ENCODE data around the gene KAT2B. TPM values are rescaled to one million over a fixed set of nuclear protein-coding genes. Genes with fewer than 3 reads are reported as not detected.

Gene KAT2B
- total and polyA plus RNA-seq, 9 donors: 13.4 to 22.9 (median 17.2) TPM

GRCh38 chr3:20107722-20108121 lies 67.5 kb downstream of the KAT2B start:
- no peaks in the 10 kb centered on the region for H3K27me3 ChIP-seq (ENCODE audit: control insufficient read depth, insufficient read depth, low read length)
- H3K27ac ChIP-seq (ENCODE audit: low read length): no peak overlapping the region
- H3K36me3 ChIP-seq (ENCODE audit: control insufficient read depth, insufficient read depth, low read length): peaks cover 11% of the 10 kb centered on the region
- H3K4me3 ChIP-seq (ENCODE audit: low read length): no peak overlapping the region
- H3K4me1 ChIP-seq (ENCODE audit: control insufficient read depth, insufficient read depth, low read length): no peaks in the 10 kb centered on the region
- no CpG with 5 or more reads among the region's 5 CpGs for WGBS (ENCODE audit: insufficient coverage)
- no peak for DNase-seq
- H3K9me3 ChIP-seq (replicated peaks; ENCODE audit: control insufficient read depth, low read depth, low read length): no peaks in the 10 kb centered on the region

- WGBS (ENCODE audit: insufficient coverage): no CpG with 5 or more reads among the region's 2 CpGs
- Histone ChIP-seq H3K9me3 (replicated peaks; ENCODE audit: control insufficient read depth, low read depth, low read length) (no peaks in the 10 kb centered on the region), H3K27me3 (ENCODE audit: control insufficient read depth, insufficient read depth, low read length) (no peaks in the 10 kb centered on the region), H3K4me3 (ENCODE audit: low read length) (no peak overlapping the region), H3K27ac (ENCODE audit: low read length) (no peak overlapping the region), H3K36me3 (ENCODE audit: control insufficient read depth, insufficient read depth, low read length) (peaks cover 13% of the 10 kb centered on the region), H3K4me1 (ENCODE audit: control insufficient read depth, insufficient read depth, low read length) (no peaks in the 10 kb centered on the region)
- no peak for DNase-seq
These were observed 68.6 kb downstream of the KAT2B start for GRCh38 chr3:20108869-20109268.

GRCh38 chr3:20110826-20111225 lies 70.6 kb downstream of the KAT2B start:
- H3K4me1 ChIP-seq (ENCODE audit: control insufficient read depth, insufficient read depth, low read length): no peaks in the 10 kb centered on the region
- no peaks in the 10 kb centered on the region for H3K9me3 ChIP-seq (replicated peaks; ENCODE audit: control insufficient read depth, low read depth, low read length)
- no peak overlapping the region for H3K27ac ChIP-seq (ENCODE audit: low read length)
- DNase-seq: no peak
- no CpG with 5 or more reads among the region's 5 CpGs for WGBS (ENCODE audit: insufficient coverage)
- H3K36me3 ChIP-seq (ENCODE audit: control insufficient read depth, insufficient read depth, low read length): peaks cover 19% of the 10 kb centered on the region
- H3K4me3 ChIP-seq (ENCODE audit: low read length): no peak overlapping the region
- H3K27me3 ChIP-seq (ENCODE audit: control insufficient read depth, insufficient read depth, low read length): no peaks in the 10 kb centered on the region

- H3K27ac ChIP-seq (ENCODE audit: low read length): no peak overlapping the region
These were observed 71.6 kb downstream of the KAT2B start for GRCh38 chr3:20111836-20112235.

GRCh38 chr3:20121088-20121487 lies 80.8 kb downstream of the KAT2B start:
- no peaks in the 10 kb centered on the region for H3K9me3 ChIP-seq (replicated peaks; ENCODE audit: control insufficient read depth, low read depth, low read length)
- no peak overlapping the region for H3K27ac ChIP-seq (ENCODE audit: low read length)
- H3K4me1 ChIP-seq (ENCODE audit: control insufficient read depth, insufficient read depth, low read length): no peaks in the 10 kb centered on the region
- no CpG with 5 or more reads among the region's 3 CpGs for WGBS (ENCODE audit: insufficient coverage)
- no peak for DNase-seq
- H3K4me3 ChIP-seq (ENCODE audit: low read length): no peak overlapping the region
- H3K27me3 ChIP-seq (ENCODE audit: control insufficient read depth, insufficient read depth, low read length): no peaks in the 10 kb centered on the region
- peaks cover 34% of the 10 kb centered on the region for H3K36me3 ChIP-seq (ENCODE audit: control insufficient read depth, insufficient read depth, low read length)

More at GRCh38 chr3:20111836-20112235, 71.6 kb downstream of the KAT2B start:
- H3K36me3 ChIP-seq (ENCODE audit: control insufficient read depth, insufficient read depth, low read length): peaks cover 25% of the 10 kb centered on the region
- no peaks in the 10 kb centered on the region for H3K9me3 ChIP-seq (replicated peaks; ENCODE audit: control insufficient read depth, low read depth, low read length)
- no peak for DNase-seq
- WGBS (ENCODE audit: insufficient coverage): 100% methylated on average over 1 of the region's 6 CpGs
- H3K27me3 ChIP-seq (ENCODE audit: control insufficient read depth, insufficient read depth, low read length): no peaks in the 10 kb centered on the region
- no peaks in the 10 kb centered on the region for H3K4me1 ChIP-seq (ENCODE audit: control insufficient read depth, insufficient read depth, low read length)
- no peak overlapping the region for H3K4me3 ChIP-seq (ENCODE audit: low read length)

- Histone ChIP-seq H3K4me3 (ENCODE audit: low read length) (no peak overlapping the region), H3K4me1 (ENCODE audit: control insufficient read depth, insufficient read depth, low read length) (no peaks in the 10 kb centered on the region), H3K36me3 (ENCODE audit: control insufficient read depth, insufficient read depth, low read length) (peaks cover 37% of the 10 kb centered on the region), H3K27ac (ENCODE audit: low read length) (no peak overlapping the region), H3K9me3 (replicated peaks; ENCODE audit: control insufficient read depth, low read depth, low read length) (no peaks in the 10 kb centered on the region), H3K27me3 (ENCODE audit: control insufficient read depth, insufficient read depth, low read length) (no peaks in the 10 kb centered on the region)
- 57% methylated on average over 1 of the region's 2 CpGs for WGBS (ENCODE audit: insufficient coverage)
- no peak for DNase-seq
These were observed 82.9 kb downstream of the KAT2B start for GRCh38 chr3:20123131-20123652.

- H3K27ac ChIP-seq (ENCODE audit: low read length): no peak overlapping the region
- peaks cover 32% of the 10 kb centered on the region for H3K36me3 ChIP-seq (ENCODE audit: control insufficient read depth, insufficient read depth, low read length)
- WGBS (ENCODE audit: insufficient coverage): no CpG with 5 or more reads among the region's 4 CpGs
These were observed 85.0 kb downstream of the KAT2B start for GRCh38 chr3:20125289-20125688.

GRCh38 chr3:20125897-20126296 lies 85.7 kb downstream of the KAT2B start:
- H3K27ac ChIP-seq (ENCODE audit: low read length): no peak overlapping the region
- H3K36me3 ChIP-seq (ENCODE audit: control insufficient read depth, insufficient read depth, low read length): peaks cover 32% of the 10 kb centered on the region
- peak; percentile 71 for DNase-seq
- 73% methylated on average over 2 of the region's 10 CpGs for WGBS (ENCODE audit: insufficient coverage)
- no peaks in the 10 kb centered on the region for H3K4me1 ChIP-seq (ENCODE audit: control insufficient read depth, insufficient read depth, low read length)
- no peak overlapping the region for H3K4me3 ChIP-seq (ENCODE audit: low read length)
- no peaks in the 10 kb centered on the region for H3K9me3 ChIP-seq (replicated peaks; ENCODE audit: control insufficient read depth, low read depth, low read length)
- H3K27me3 ChIP-seq (ENCODE audit: control insufficient read depth, insufficient read depth, low read length): no peaks in the 10 kb centered on the region

More at GRCh38 chr3:20125289-20125688, 85.0 kb downstream of the KAT2B start:
- no peaks in the 10 kb centered on the region for H3K9me3 ChIP-seq (replicated peaks; ENCODE audit: control insufficient read depth, low read depth, low read length)
- H3K4me3 ChIP-seq (ENCODE audit: low read length): no peak overlapping the region
- no peaks in the 10 kb centered on the region for H3K4me1 ChIP-seq (ENCODE audit: control insufficient read depth, insufficient read depth, low read length)
- DNase-seq: no peak
- H3K27me3 ChIP-seq (ENCODE audit: control insufficient read depth, insufficient read depth, low read length): no peaks in the 10 kb centered on the region

DNA sequence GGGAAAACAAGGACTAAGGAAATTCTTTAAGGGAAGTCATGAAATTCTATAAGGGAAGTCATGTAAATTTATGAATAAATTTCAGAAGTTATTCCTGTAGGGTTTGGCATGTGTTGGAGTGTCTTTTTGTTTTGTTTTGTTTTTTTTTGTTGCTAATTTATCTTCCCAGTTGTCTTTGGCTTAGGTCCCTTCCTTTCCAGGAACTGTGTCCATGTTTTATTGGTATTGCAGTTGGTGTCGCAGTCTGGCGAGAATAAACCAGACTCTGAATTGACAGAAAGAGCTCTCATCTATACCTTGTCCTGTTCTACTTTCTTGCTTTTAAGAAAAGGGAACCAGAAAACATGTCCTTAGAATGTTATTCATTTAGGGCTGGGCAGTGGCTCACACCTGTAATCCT lies 88.1 kb downstream of the KAT2B start:
- no peaks in the 10 kb centered on the region for H3K9me3 ChIP-seq (replicated peaks; ENCODE audit: control insufficient read depth, low read depth, low read length)
- WGBS (ENCODE audit: insufficient coverage): no CpG with 5 or more reads among the region's 2 CpGs
- H3K27ac ChIP-seq (ENCODE audit: low read length): no peak overlapping the region
- H3K4me1 ChIP-seq (ENCODE audit: control insufficient read depth, insufficient read depth, low read length): no peaks in the 10 kb centered on the region
- no peaks in the 10 kb centered on the region for H3K27me3 ChIP-seq (ENCODE audit: control insufficient read depth, insufficient read depth, low read length)
- no peak overlapping the region for H3K4me3 ChIP-seq (ENCODE audit: low read length)
- DNase-seq: no peak
- H3K36me3 ChIP-seq (ENCODE audit: control insufficient read depth, insufficient read depth, low read length): peaks cover 18% of the 10 kb centered on the region

DNA sequence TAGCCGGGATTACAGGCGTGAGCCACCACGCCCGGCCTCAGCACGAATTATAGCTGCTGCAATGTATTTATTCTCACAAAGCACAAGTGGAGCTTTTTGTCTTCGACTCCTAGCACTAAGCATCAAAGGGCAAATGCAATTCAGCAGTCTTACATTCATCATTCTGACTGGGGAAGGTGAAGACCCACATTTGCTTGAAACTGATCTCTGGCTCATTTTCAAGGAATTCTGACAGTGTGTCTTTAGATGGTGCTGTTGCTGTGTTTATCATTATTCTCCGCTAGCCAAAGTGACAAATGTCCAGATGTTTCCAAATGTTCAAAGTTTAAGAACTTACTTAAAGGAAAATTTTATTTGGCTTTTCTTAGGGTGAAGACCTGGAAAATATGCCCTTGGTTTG lies 89.9 kb downstream of the KAT2B start:
- H3K9me3 ChIP-seq (replicated peaks; ENCODE audit: control insufficient read depth, low read depth, low read length): no peaks in the 10 kb centered on the region
- DNase-seq: peak; percentile 72
- H3K27me3 ChIP-seq (ENCODE audit: control insufficient read depth, insufficient read depth, low read length): no peaks in the 10 kb centered on the region
- H3K4me1 ChIP-seq (ENCODE audit: control insufficient read depth, insufficient read depth, low read length): no peaks in the 10 kb centered on the region
- H3K4me3 ChIP-seq (ENCODE audit: low read length): no peak overlapping the region
- WGBS (ENCODE audit: insufficient coverage): 100% methylated on average over 2 of the region's 7 CpGs
- no peak overlapping the region for H3K27ac ChIP-seq (ENCODE audit: low read length)
- H3K36me3 ChIP-seq (ENCODE audit: control insufficient read depth, insufficient read depth, low read length): peaks cover 10% of the 10 kb centered on the region

GRCh38 chr3:20136231-20136630 lies 96.0 kb downstream of the KAT2B start:
- Histone ChIP-seq H3K27me3 (ENCODE audit: control insufficient read depth, insufficient read depth, low read length) (no peaks in the 10 kb centered on the region), H3K4me3 (ENCODE audit: low read length) (no peak overlapping the region), H3K4me1 (ENCODE audit: control insufficient read depth, insufficient read depth, low read length) (peaks cover 2% of the 10 kb centered on the region), H3K27ac (ENCODE audit: low read length) (no peak overlapping the region), H3K9me3 (replicated peaks; ENCODE audit: control insufficient read depth, low read depth, low read length) (no peaks in the 10 kb centered on the region), H3K36me3 (ENCODE audit: control insufficient read depth, insufficient read depth, low read length) (peaks cover 3% of the 10 kb centered on the region)
- no CpG with 5 or more reads among the region's 1 CpG for WGBS (ENCODE audit: insufficient coverage)
- no peak for DNase-seq

All from muscle of leg (tissue), 11 donors.